Osteoblast (primary cell): ENCODE measurements around the gene CDH1. TPM values are rescaled to one million over a fixed set of nuclear protein-coding genes. Genes with fewer than 3 reads are reported as not detected.
A peak's percentile ranks its signal among the peaks of the same experiment; 100 is the strongest.

Experiments used
- DNase-seq: peaks from one replicate; pipeline ENCODE4 v3.0.0; 2011; ENCODE audit warnings: low spot score, mixed read lengths; ENCODE audit not compliant: insufficient read length; ENCODE audit errors: missing footprints
- H2AFZ ChIP-seq: 2 replicates; pipeline ENCODE4 v1.6.0; 2011; ENCODE audit warnings: mild to moderate bottlenecking, low read length
- H3K27ac ChIP-seq: 2 replicates; pipeline ENCODE4 v1.5.1; 2011; ENCODE audit warnings: mild to moderate bottlenecking, low read depth, low read length, moderate library complexity
- H3K27me3 ChIP-seq: 2 replicates; pipeline ENCODE4 v1.6.0; 2012; ENCODE audit warnings: mild to moderate bottlenecking, control low read depth, inconsistent platforms, low read length, moderate library complexity; ENCODE audit not compliant: insufficient read depth
- H3K36me3 ChIP-seq: 2 replicates; pipeline ENCODE4 v1.5.1; 2011; ENCODE audit warnings: mild to moderate bottlenecking, low read length, control low read depth, moderate library complexity; ENCODE audit not compliant: insufficient read depth
- H3K4me1 ChIP-seq: 2 replicates; pipeline ENCODE4 v1.5.1; 2011; ENCODE audit warnings: mild to moderate bottlenecking, low read length, control low read depth, moderate library complexity; ENCODE audit not compliant: insufficient read depth
- H3K4me2 ChIP-seq: 2 replicates; pipeline ENCODE4 v1.6.0; 2011; ENCODE audit warnings: mild to moderate bottlenecking, low read length; ENCODE audit not compliant: insufficient read depth
- H3K4me3 ChIP-seq: fragments of 200-600 bp; sonication (generic); 3 replicates; pipeline ENCODE4 v1.5.1; 2012; ENCODE audit warnings: mild to moderate bottlenecking, low read length, inconsistent platforms; ENCODE audit not compliant: insufficient read depth
- H3K79me2 ChIP-seq: 2 replicates; pipeline ENCODE4 v1.6.0; 2012; ENCODE audit warnings: mild to moderate bottlenecking, low read length, control low read depth, inconsistent platforms; ENCODE audit not compliant: insufficient read depth
- H3K9me3 ChIP-seq: 2 replicates; pipeline ENCODE4 v1.5.1; 2011; ENCODE audit warnings: low read depth, low read length, control low read depth
- H4K20me1 ChIP-seq: 2 replicates; pipeline ENCODE4 v1.6.0; 2012; ENCODE audit warnings: mild to moderate bottlenecking, low read length, control low read depth; ENCODE audit not compliant: insufficient read depth
- CTCF ChIP-seq: IDR thresholded peaks from 2 replicates; pipeline ENCODE4 v1.5.1; 2011; ENCODE audit warnings: mild to moderate bottlenecking, low read depth, low read length, moderate library complexity; ENCODE audit errors: extremely low read depth
- total RNA-seq: library from RNA; depleted of rRNA; stranded (reverse); fragments of >200 nt; gene quantifications from 2 replicates; pipeline ENCODE4 v1.2.3, GENCODE V29; 2012

CDH1 gene
- total RNA-seq, 1 donor, result 1.1 TPM

- DNase-seq, result no peak
- H2AFZ ChIP-seq, result no peak overlapping the region
- H3K27ac ChIP-seq, result no peak overlapping the region
- H3K36me3 ChIP-seq, result no peaks in the 10 kb centered on the region
- no peaks in the 10 kb centered on the region for H3K27me3 ChIP-seq
- H3K4me1 ChIP-seq, result peaks cover 22% of the 10 kb centered on the region
- TF ChIP-seq CTCF, result no peak
- no peak overlapping the region for H3K4me3 ChIP-seq
- H3K9me3 ChIP-seq, result no peaks in the 10 kb centered on the region
- no peaks in the 10 kb centered on the region for H3K79me2 ChIP-seq
- H4K20me1 ChIP-seq, result no peaks in the 10 kb centered on the region
- H3K4me2 ChIP-seq, result no peak overlapping the region
Measured at GRCh38 chr16:68798398-68798797, 61.3 kb downstream of the CDH1 start.

GRCh38 chr16:68800257-68800875 lies 63.3 kb downstream of the CDH1 start:
- no peak overlapping the region for H2AFZ ChIP-seq
- TF ChIP-seq CTCF, result peak; percentile 91
- no peak for DNase-seq
- no peak overlapping the region for H3K4me3 ChIP-seq
- H3K4me1 ChIP-seq, result peaks cover 21% of the 10 kb centered on the region
- H3K9me3 ChIP-seq, result no peaks in the 10 kb centered on the region
- peak overlapping the region; percentile 65 for H3K27ac ChIP-seq
- no peaks in the 10 kb centered on the region for H3K27me3 ChIP-seq
- H3K36me3 ChIP-seq, result no peaks in the 10 kb centered on the region
- H3K4me2 ChIP-seq, result no peak overlapping the region
- no peaks in the 10 kb centered on the region for H4K20me1 ChIP-seq
- no peaks in the 10 kb centered on the region for H3K79me2 ChIP-seq

- H3K4me3 ChIP-seq, result no peak overlapping the region
- H3K36me3 ChIP-seq, result no peaks in the 10 kb centered on the region
- H4K20me1 ChIP-seq, result no peaks in the 10 kb centered on the region
- peak overlapping the region; percentile 13 for H3K4me2 ChIP-seq
- H3K4me1 ChIP-seq, result peaks cover 21% of the 10 kb centered on the region
- DNase-seq, result no peak
- no peak overlapping the region for H2AFZ ChIP-seq
- peak overlapping the region; percentile 89 for H3K27ac ChIP-seq
- no peaks in the 10 kb centered on the region for H3K27me3 ChIP-seq
- H3K9me3 ChIP-seq, result no peaks in the 10 kb centered on the region
- no peak for TF ChIP-seq CTCF
- no peaks in the 10 kb centered on the region for H3K79me2 ChIP-seq
Measured at GRCh38 chr16:68802190-68802589, 65.1 kb downstream of the CDH1 start.

- H3K4me2 ChIP-seq, result no peak overlapping the region
- no peaks in the 10 kb centered on the region for H3K9me3 ChIP-seq
- peaks cover 7% of the 10 kb centered on the region for H3K4me1 ChIP-seq
- H2AFZ ChIP-seq, result no peak overlapping the region
- no peaks in the 10 kb centered on the region for H4K20me1 ChIP-seq
- DNase-seq, result no peak
- H3K4me3 ChIP-seq, result no peak overlapping the region
- H3K36me3 ChIP-seq, result no peaks in the 10 kb centered on the region
- no peaks in the 10 kb centered on the region for H3K79me2 ChIP-seq
- TF ChIP-seq CTCF, result no peak
- no peaks in the 10 kb centered on the region for H3K27me3 ChIP-seq
- no peak overlapping the region for H3K27ac ChIP-seq
Measured at GRCh38 chr16:68806422-68806821, 69.3 kb downstream of the CDH1 start.
